Glomerular endothelial cell (primary cell): ENCODE data around the gene ROM1. TPM values are rescaled to one million over a fixed set of nuclear protein-coding genes. Genes with fewer than 3 reads are reported as not detected.
"Not testable (repeated sequence)": the region's sequence is repeated elsewhere in the genome, so short reads cannot be mapped to it uniquely, and the experiment has no call there.

Experiments used
- DNase-seq: peaks from one replicate; pipeline ENCODE4 v3.0.0-alpha.2; 2011; ENCODE audit warnings: low read depth, low spot score; ENCODE audit errors: extremely low read depth
- total RNA-seq: library from RNA; depleted of rRNA; stranded (reverse); fragments of >200 nt; gene quantifications from 2 replicates; pipeline ENCODE4 v1.2.3, GENCODE V29; 2015

Gene ROM1
- total RNA-seq, 1 donor from 2014 or later, result 2.3 TPM

DNA sequence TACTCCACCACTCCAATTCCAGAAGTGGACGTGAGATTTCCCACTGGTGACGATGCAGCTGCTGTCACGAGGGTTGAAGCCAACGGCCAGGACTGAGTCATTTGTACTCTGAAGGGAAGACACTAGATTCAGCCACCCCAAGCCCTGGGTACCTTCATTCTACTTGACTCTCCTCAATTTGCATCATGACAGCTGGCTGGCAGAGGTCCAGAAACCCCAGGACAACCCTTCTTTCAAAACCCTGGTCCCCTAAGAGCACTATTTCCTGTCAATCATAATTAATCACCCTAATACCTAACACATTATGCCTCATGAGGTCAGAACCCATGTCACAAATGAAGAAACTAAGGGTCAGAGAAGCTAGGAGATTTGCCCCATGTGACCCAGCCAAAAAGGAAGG is 5.3 kb upstream of the ROM1 start:
- DNase-seq, result no peak

DNA sequence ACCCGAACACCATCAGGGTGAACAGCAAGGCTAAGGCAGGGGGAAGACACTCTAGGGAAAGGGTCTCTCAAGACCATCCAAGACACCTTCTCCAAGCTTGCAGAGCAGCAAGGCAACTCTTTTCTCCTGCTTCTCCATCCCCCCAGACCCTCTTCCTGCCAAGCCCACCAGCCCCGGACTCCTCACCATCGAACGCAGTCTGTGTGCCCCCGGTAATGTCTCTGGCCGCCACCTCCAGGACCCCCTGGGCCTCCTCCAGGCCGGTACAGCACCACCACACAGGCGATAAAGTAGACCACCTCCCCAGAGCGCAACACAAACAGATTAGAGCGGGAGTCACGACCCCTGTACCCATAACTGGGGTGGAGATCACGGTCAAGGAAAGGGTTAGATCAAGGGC is 4.3 kb upstream of the ROM1 start:
- no peak for DNase-seq

DNA sequence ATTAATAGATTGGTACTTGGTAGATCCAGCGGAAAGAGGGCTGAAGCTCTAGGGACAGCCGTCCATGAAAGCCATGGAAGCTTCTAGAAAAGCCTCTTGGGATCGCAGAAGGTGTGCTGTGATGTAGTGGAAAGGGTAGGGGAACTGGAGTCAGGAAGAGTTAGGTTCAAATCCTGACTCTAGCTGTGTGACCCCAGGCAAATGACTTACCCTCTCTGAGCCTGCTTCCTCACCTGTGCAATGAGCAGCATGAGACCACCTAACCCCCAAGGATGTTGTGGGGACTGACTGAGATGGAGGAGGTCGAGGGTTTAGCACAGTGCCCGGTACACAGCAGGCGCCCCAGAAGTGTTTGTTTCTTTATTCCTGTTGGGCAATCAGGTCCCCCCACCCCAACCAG is 2.7 kb upstream of the ROM1 start:
- DNase-seq, result no peak

DNA sequence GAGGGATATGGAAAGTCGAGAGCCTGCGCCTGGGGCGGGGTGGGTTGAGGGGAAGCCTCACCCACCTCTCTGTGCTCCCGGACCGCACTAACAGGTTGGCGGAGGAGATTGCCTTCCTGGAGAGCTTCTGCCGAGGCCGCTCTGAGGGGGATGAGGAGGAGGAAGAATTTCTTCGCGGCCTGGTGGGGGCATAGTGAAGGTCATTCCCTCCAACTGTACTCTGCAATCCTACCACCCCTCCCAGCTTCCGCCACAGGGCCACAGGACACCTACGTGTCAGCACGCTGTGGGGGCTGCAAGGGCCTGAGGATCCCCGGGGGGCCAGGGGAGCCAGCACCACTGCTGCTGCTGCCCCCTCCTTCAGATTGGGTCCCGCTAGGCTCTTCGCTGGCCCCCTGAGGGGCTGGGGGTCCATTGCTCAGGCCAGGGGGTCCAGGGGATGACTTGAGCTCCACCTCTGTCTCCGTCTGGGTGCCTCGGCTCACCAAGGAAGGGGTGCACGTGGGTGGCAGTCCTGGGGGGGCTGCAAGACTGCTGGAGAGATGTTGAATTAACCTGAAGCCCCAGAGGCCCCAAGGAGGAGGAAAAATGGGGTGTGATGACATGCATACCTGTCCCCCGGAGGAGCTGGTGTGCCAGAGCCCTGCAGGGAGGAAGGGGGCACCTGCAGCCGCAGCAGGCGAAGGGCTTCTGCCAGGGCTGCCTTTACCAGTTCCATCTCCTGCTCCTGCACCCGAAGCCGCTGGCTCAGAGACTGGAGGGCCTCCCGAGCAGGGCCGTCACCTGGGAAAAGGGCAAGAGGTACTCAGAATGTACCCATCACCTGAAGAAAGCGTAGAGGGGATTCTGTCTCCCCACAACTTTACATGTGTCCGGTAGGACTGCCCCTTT is 2.0 kb upstream of the ROM1 start:
- no peak for DNase-seq

DNA sequence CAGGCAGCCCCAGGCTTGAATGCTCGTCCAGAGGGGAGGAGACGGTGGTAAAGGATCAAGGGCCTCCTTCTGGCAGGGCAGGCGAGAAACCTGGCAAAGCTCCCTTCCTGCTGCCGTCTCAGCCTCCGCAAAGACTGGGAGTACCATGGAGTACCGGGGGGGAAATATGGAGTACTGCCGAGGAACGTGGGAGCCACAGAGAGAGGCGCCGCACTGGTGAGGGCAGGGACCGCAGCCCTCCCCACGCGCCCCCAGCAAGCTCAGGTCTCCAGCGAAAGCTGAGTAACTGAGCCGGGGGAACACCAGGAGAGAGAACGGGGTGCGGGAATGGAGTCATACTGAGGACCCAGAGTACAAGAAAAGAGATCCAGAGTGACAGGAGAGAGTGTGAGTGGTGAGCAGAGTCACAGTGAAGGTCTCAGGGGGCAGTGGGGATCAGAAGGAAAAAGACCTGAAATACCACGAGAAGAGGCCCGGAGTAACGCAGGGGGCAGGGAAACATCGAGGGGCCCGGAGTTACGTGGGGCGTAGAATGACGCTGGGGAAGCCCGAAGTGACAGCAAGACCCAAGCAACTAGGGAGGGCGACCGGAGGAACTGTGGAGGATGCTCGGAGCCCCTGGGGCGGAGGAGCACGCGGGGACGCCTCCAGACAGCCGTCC is 1.2 kb upstream of the ROM1 start:
- DNase-seq, result no peak

DNA sequence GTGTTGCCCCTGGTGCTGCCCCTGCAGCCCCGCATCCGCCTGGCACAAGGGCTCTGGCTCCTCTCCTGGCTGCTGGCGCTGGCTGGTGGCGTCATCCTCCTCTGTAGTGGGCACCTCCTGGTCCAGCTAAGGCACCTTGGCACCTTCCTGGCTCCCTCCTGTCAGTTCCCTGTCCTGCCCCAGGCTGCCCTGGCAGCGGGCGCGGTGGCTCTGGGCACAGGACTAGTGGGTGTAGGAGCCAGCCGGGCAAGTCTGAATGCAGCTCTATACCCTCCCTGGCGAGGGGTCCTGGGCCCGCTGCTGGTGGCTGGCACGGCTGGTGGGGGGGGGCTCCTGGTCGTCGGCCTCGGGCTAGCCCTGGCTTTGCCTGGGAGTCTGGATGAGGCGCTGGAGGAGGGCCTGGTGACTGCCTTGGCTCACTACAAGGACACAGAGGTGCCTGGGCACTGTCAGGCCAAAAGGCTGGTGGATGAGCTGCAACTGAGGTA is 278 bp downstream of the ROM1 start:
- DNase-seq, result no peak

DNA sequence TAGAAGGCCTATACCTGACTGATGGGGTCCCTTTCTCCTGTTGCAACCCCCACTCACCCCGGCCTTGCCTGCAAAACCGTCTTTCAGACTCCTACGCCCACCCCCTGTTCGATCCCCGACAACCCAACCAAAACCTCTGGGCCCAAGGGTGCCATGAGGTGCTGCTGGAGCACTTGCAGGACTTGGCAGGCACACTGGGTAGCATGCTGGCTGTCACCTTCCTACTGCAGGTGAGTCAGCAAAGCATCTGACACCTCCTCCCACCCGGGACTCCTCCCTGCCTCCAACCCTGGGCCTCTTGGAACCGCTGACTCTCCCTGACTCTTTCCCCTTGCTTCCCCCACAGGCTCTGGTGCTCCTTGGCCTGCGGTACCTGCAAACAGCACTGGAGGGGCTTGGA is 1.2 kb downstream of the ROM1 start:
- DNase-seq, result no peak

DNA sequence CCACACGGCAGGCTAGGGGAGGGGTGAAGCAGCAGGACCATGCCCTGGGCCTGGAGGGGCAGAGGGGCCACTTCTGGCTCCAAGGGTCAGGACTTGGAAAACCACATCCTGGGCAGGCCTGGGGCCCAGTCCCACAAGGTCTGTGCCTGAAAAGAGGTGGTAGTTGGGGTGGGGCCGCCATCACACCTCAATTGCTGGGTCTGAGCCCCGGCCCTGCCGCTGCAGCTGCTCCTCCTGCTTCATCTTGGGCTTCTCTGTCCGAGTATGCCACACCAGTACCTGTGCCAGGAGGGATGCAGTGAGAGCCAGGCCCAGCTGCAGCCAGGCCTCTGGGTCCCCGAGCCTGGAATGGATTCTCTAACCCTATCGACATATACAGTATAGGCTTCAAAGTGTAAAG is 2.5 kb downstream of the ROM1 start:
- DNase-seq, result no peak

DNA sequence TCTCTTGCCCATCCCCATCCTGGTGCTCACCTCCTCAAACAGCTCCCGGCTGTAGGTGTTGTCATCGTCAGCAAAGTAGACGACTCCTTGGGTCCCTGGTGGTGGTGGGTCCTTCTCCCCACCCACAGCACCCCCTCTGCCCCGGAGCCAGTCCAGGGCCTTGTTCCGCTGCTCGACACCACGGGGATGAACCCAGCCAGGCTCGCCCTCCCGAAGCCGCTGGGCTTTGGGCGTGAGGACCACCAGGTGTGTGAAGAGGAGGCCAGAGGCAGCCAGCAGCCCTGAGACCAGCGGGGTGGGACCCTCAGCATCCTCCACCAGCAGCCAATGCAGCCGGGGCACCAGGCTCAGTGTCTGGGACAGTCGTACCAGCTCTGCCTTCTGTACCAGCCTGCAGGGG is 3.9 kb downstream of the ROM1 start:
- DNase-seq, result not testable (repeated sequence)

DNA sequence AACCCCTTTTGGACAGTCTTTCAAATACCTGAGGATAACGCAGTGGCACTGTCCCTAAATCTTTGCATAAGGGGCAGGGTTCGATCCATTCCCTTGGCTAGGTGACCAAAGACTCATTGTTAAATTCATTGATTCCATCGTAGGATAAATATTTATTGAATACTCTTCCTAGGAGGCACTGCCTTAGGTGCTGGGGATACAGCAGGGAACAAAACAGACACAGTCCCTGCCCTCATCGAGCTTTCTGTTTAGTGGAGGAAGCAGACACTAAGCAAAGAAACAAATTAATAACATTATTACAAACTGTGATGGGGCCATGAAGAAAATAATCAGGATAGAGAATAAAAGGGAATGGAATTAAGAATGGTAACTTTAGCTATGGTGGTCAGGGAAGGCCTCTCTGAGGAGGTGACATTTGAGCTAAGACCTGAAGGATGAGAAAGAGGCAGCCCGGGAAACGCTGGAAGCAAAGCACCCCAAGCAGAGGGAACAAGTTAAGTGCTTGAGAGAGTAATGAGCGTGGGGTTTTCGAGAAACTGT is 8.0 kb downstream of the ROM1 start:
- no peak for DNase-seq

DNA sequence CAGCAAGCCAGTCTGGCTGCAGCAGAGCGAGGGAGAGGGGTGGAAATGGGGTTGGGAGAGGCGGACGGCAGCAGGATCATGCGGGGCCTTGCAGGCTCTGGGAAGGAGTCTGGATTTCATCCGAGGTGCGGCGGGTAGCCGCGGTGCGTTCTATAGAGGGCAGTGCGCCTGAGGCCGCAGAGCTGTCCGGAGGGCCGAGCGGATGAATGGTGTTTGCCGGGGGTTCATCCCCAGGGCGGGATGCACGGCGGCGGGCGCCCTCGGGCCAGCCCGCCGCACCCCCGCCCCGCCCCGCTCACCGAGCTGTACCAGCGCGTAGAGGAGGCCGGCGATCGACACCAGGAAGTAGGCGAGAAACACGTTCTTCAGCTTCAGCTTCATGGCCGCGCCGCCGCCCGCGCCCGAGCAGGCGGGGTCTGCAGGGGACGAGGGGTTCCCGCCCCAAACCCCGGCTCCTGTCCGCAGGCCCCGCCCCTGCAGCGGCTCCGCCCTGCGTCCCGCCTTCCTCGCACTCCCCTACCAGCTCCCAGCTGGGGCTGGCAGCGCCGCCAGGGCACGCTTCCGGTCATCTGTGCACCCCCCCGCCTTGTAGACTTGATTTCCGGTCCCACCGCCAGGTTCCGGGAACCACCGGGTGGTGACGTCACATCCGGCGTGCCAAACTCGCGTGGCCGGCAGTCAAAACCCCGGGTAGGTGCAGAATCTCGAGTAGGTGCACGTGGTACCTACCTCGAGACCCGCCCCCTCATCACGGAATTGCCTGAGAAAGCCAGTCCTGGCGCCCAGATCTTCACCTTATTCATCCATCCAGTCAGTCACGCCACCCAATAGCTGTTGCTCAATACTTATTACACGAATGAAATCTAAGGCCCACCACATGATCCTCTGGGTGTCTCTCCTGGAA is 8.8 kb downstream of the ROM1 start, which contains the start of gene B3GAT3:
Gene B3GAT3, minus strand, starts transcription at position 420 of the 904 bp plus-strand sequence. Its CDS starts 39 bp downstream, at position 381.
- DNase-seq, result peak; percentile 75

DNA sequence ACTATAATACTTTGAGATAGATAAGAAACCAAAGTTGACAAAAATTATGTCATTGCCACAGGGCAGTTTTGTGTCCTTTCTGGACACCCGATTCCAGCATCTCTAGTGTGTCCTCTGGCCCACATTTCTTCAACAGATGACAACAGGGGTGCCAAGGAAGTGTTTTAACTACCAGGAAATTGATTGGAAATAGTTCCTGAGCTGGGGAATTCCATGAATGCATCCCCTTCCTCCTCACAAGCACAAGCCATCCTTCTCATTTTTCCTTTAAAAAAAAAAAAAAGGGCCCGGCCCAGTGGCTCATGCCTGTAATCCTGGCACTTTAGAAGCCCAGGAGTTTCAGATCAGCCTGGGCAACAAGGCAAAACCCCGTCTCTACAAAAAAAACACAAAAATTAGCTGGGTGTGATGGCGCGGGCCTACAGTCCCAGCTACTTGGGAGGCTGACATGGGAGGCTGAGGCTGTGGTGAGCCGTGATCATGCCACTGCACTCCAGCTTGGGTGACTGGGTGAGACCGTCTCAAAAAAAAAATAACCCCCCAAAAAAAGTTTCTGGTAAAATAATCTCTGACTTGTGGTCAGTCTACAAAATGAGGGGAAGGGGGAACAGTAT is 9.5 kb downstream of the ROM1 start:
- DNase-seq, result no peak

DNA sequence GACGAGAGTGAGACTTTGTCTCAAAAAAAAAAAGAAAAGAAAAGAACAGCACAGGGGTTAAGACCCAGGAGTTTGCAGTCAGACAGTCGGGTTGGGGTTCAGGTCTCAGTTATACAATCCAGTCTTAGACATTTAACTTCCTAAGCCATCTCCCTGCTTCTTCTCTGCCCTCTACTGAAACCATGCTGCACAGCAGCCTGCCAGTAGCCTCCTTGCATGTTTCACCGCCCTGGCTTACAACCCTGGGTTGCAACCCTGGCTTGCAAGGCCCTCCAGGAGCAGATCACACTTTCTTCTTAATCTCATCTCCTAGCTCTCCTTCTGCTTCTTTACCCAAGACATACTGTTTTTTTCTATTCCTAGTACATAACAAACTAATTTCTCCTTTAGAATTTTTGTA is 14.7 kb downstream of the ROM1 start:
- DNase-seq, result no peak

DNA sequence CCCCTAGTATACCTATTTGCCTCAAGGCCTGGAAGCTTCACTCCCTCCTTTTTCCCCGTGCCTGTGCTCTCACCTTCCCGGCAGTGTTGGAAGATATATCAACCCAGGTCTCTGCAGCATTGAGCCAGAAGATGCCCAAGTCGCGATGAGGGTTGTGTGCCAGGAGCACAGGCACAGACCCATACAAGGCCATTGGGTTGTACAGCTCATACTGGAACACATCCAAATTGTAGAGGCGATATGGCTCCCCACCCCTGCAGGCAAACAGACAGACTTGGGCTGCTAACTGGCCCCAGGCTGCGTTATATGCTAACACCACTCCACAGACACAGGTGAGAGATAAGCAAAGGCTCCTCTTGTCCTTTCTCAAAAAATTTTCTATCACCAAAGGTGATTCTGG is 19.4 kb downstream of the ROM1 start:
- no peak for DNase-seq

DNA sequence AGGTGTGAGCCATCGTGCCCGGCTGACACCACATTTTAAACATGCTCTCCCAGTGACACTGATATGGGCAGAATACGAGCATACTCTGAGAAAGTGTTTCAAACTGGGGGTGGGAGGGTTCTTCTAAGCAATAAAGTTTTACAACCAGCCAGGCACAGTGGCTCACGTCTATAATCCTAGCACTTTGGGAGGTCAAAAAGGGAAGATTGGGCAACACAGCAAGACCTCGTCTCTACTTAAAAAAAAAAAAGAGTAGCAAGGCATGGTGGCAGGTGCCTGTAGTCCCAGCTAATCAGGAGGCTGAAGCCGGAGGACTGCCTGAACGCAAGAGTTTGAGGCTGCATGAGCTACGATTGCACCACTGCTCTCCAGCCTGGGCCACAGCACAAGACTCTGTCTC is 31.2 kb downstream of the ROM1 start:
- DNase-seq, result no peak

DNA sequence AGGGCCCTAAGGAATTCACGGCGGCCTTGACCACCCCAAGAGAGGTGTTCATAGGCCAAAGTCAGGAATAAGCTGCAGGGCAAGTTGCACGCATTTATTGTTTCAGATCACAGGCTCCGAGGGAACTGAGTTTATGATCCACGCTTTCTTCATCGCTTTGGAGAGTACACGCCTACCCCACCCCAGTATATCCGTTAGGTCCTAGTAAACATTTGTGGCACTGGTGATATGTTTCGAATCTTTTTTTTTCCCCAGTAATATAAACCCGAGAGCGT is 32.6 kb downstream of the ROM1 start:
- no peak for DNase-seq

DNA sequence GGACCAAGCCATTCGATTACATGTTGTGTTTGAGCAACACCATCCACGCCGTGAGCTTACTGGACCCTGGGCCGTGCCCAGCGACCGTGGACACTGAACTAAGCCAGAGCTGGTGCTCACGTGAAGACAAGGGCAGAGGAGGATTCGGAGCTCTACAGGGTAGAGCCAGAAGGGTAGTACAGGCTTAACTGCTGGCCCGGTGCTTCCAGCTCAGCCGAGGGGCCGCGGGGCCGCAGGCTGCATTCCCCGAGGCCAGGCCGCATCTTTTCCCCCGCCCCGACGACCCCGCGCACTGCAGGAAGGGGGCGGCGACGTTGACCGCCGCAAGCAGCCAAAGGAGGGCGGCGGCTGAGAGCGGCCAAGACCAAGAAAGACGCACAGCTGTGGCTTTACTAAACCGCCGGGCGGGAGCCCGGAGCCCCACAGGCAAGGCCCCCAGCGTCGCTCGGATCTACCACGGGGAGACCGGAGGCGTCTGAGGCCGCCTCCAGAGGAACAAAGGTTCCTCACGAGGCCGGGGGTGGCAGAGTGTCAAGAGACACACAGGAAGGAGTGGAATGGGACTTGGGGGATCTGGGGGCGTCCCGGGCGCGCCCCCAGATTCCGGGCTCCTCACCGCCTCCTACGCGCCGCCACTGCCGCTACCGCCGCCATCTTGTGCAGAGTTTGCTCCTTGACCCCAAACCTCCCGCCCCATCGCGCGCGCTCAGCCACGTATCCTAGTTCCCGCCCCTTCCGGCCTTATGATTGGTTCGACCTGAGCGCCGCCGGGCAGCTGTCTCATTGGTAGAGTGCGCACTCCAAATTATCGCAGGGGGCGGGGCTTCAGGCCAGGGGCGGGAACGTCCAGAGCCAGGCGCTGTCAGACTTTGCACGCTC is 33.1 kb downstream of the ROM1 start, which contains the start of gene GANAB:
Gene GANAB, minus strand, starts transcription at position 668 of the 879 bp plus-strand sequence. Its CDS starts 14 bp downstream, at position 654.
- DNase-seq, result no peak

DNA sequence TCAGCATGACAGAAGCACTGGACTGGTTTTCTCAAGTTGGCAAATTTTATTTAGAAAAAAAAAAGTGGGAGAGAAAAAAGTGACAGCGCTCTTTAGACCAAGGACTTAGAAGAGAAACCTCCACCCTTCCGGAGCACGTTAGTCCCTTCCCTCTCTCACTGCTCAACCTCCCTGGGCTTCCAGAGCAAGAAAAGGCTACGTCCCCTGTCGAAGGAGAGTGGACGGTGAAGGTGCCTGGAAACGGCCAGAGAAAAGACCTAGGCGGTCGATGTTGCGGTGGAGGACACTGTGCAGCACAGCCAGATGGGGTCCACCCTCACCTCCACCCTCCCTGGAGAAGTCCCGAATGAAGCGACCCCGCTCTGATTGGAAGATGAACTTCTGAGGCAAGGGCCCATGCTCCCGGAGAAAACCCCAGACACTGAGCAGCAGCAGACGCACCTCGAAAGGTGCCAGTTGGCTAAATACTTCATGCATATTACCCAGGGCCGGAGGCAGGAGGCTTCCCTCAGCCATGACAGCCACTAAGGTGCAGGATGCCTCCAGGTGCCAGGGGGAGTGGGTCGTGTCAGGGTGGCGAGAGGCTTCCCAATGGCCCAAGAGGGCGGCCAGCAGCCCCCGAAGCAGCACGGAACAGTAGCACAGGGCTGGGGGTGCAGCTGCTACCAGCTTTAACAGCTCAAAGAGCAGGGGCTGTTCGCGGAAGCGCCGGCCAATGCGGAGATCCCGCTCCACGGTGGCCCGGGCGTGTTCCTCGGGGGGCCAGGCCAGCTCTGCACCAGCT is 34.0 kb downstream of the ROM1 start:
- no peak for DNase-seq

DNA sequence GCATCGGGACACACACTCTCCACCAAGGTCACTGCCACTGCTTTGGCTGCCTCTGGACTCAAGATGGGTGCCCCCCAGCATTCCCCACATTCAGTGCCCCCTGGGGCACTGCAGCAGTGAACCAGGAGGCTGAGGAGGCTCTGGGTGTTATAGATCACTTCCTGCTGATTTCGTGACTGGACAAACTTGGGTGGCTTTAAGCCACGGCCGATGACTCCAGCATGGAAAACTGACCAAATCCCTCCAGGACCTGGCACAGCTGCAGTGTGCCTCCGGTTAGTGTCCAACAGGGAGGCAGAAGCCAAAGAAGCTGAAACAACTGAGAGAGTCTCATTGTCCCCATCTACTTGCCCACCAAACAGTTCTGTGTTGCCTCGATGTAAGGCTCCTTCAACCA is 34.5 kb downstream of the ROM1 start:
- DNase-seq, result no peak
